Fibroblast of lung (primary cell): Measurements from ENCODE around the gene PDIA2.

Experiments used
- CTCF ChIP-seq, 2 donors: IDR thresholded peaks in 1 of 2; conservative IDR thresholded peaks in 1 of 2; 1 replicate in 1 of 2; 2 replicates in 1 of 2; pipeline ENCODE4 v1.5.1; 2011 to 2012; ENCODE audit warnings: low read length in 2 of 2, control low read depth in 1 of 2, inconsistent platforms in 1 of 2, low read depth in 1 of 2, mild to moderate bottlenecking in 1 of 2
- EZH2 ChIP-seq: IDR thresholded peaks from 2 replicates; pipeline ENCODE4 v1.5.1; 2012; ENCODE audit warnings: low read length, control low read depth, mild to moderate bottlenecking; ENCODE audit errors: missing control alignments

GRCh38 chr16:316741-317464 lies 33.9 kb downstream of the PDIA2 start:
- TF ChIP-seq CTCF (conservative IDR thresholded peaks at IDR 0.05 in 1 of 2, IDR thresholded peaks at IDR 0.05 in 1 of 2; ENCODE audit: low read depth in 1 of 2, low read length in 2 of 2) (no peak), EZH2 (no peak)
